ENCODE data around the gene MTCH1.
A peak's percentile ranks its signal among the peaks of the same experiment; 100 is the strongest.

MTCH1 gene
- long read RNA-seq, donor 1, transcript MTCH1-202 (12 exons, 2,057 nt): major isoform, 44 of 84 reads
- long read RNA-seq, donor 1, transcript MTCH1-201 (12 exons, 2,006 nt): minor isoform, 28 of 84 reads
- long read RNA-seq, donor 1, partial matches to known transcripts: 11 of 84 reads
- long read RNA-seq, donor 1, other reads (novel, unspliced or antisense): 0 of 84 reads
- long read RNA-seq, donor 2, transcript MTCH1-202 (12 exons, 2,057 nt): major isoform, 47 of 78 reads
- long read RNA-seq, donor 2, transcript MTCH1-201 (12 exons, 2,006 nt): minor isoform, 28 of 78 reads
- long read RNA-seq, donor 2, partial matches to known transcripts: 0 of 78 reads
- long read RNA-seq, donor 2, other reads (novel, unspliced or antisense): 0 of 78 reads
- long read RNA-seq, donor 3, transcript MTCH1-202 (12 exons, 2,057 nt): major isoform, 31 of 54 reads
- long read RNA-seq, donor 3, transcript MTCH1-201 (12 exons, 2,006 nt): minor isoform, 21 of 54 reads
- long read RNA-seq, donor 3, partial matches to known transcripts: 0 of 54 reads
- long read RNA-seq, donor 3, other reads (novel, unspliced or antisense): 0 of 54 reads
- long read RNA-seq, donor 4, transcript MTCH1-201 (12 exons, 2,006 nt): major isoform, 27 of 55 reads
- long read RNA-seq, donor 4, transcript MTCH1-202 (12 exons, 2,057 nt): minor isoform, 25 of 55 reads
- long read RNA-seq, donor 4, partial matches to known transcripts: 0 of 55 reads
- long read RNA-seq, donor 4, other reads (novel, unspliced or antisense): 0 of 55 reads
- long read RNA-seq, donor 5, transcript MTCH1-201 (12 exons, 2,006 nt): major isoform, 55 of 112 reads
- long read RNA-seq, donor 5, transcript MTCH1-202 (12 exons, 2,057 nt): minor isoform, 48 of 112 reads
- long read RNA-seq, donor 5, partial matches to known transcripts: 5 of 112 reads
- long read RNA-seq, donor 5, other reads (novel, unspliced or antisense): 0 of 112 reads
- long read RNA-seq, donor 6, transcript MTCH1-201 (12 exons, 2,006 nt): minor isoform, 32 of 81 reads
- long read RNA-seq, donor 6, transcript MTCH1-202 (12 exons, 2,057 nt): major isoform, 45 of 81 reads
- long read RNA-seq, donor 6, partial matches to known transcripts: 0 of 81 reads
- long read RNA-seq, donor 6, other reads (novel, unspliced or antisense): 0 of 81 reads
- long read RNA-seq, donor 7, transcript MTCH1-204 (11 exons, 1,572 nt): minor isoform, 6 of 258 reads
- long read RNA-seq, donor 7, transcript MTCH1-201 (12 exons, 2,006 nt): minor isoform, 55 of 258 reads
- long read RNA-seq, donor 7, transcript MTCH1-202 (12 exons, 2,057 nt): major isoform, 64 of 258 reads
- long read RNA-seq, donor 7, transcript MTCH1-205 (4 exons, 629 nt): minor isoform, 7 of 258 reads
- long read RNA-seq, donor 7, partial matches to known transcripts: 126 of 258 reads
- long read RNA-seq, donor 7, other reads (novel, unspliced or antisense): 0 of 258 reads
- long read RNA-seq, donor 8, transcript MTCH1-202 (12 exons, 2,057 nt): major isoform, 37 of 75 reads
- long read RNA-seq, donor 8, transcript MTCH1-201 (12 exons, 2,006 nt): minor isoform, 34 of 75 reads
- long read RNA-seq, donor 8, partial matches to known transcripts: 0 of 75 reads
- long read RNA-seq, donor 8, other reads (novel, unspliced or antisense): 0 of 75 reads

- peak; percentile 98 for DNase-seq
These were observed at the start of gene MTCH1 for GRCh38 chr6:36985808-36986703. Gene MTCH1, minus strand, starts transcription at chr6:36986196. Its CDS starts 23 bp downstream, at chr6:36986173.

- no peak for DNase-seq
These were observed 48.1 kb upstream of the MTCH1 start for GRCh38 chr6:37033819-37034795.

- DNase-seq: no peak
These were observed 47.3 kb upstream of the MTCH1 start for GRCh38 chr6:37033255-37033654.

GRCh38 chr6:37032239-37032638 is 46.2 kb upstream of the MTCH1 start:
- DNase-seq: no peak

- DNase-seq: no peak
These were observed 44.6 kb upstream of the MTCH1 start for GRCh38 chr6:37030599-37030998.

- no peak for DNase-seq
These were observed 43.4 kb upstream of the MTCH1 start for GRCh38 chr6:37029249-37029971.

- no peak for DNase-seq
These were observed 41.9 kb upstream of the MTCH1 start for GRCh38 chr6:37027811-37028469.

- no peak for DNase-seq
These were observed 41.2 kb upstream of the MTCH1 start for GRCh38 chr6:37027036-37027720.

GRCh38 chr6:37025621-37026466 is 39.8 kb upstream of the MTCH1 start:
- no peak for DNase-seq

GRCh38 chr6:37024656-37025337 is 38.8 kb upstream of the MTCH1 start:
- DNase-seq: no peak

GRCh38 chr6:37022135-37022863 is 36.3 kb upstream of the MTCH1 start:
- no peak for DNase-seq

GRCh38 chr6:37021356-37022129 is 35.5 kb upstream of the MTCH1 start:
- no peak for DNase-seq

GRCh38 chr6:37020812-37021211 is 34.8 kb upstream of the MTCH1 start:
- DNase-seq: no peak

GRCh38 chr6:37020381-37020780 is 34.4 kb upstream of the MTCH1 start:
- no peak for DNase-seq

Measured in right kidney (tissue), 9 donors.